ENCODE results near the gene IL17RA.

DNA sequence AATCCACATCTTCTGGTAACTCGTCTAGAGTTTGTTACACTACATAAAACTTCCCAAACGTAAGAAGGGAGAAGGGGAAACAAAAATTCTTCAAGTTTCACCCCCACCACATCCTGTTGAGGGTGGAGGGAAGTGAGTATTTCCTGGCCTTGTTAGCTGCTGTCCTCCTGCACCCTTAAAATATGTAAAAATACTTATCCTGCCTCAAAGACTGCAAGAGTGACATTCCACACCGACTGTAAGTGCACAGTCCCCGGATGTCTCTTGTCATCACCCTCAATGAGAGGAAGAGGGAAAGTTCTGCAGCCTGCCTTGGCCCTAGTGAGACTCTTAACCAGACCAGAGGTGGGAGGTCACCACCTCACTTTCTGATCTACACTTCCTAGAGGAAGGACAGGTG lies 33.1 kb downstream of the IL17RA start:
- TF ChIP-seq POLR2A (IDR thresholded peaks at IDR 0.05): no peak
- TF ChIP-seq, protein P1, sequence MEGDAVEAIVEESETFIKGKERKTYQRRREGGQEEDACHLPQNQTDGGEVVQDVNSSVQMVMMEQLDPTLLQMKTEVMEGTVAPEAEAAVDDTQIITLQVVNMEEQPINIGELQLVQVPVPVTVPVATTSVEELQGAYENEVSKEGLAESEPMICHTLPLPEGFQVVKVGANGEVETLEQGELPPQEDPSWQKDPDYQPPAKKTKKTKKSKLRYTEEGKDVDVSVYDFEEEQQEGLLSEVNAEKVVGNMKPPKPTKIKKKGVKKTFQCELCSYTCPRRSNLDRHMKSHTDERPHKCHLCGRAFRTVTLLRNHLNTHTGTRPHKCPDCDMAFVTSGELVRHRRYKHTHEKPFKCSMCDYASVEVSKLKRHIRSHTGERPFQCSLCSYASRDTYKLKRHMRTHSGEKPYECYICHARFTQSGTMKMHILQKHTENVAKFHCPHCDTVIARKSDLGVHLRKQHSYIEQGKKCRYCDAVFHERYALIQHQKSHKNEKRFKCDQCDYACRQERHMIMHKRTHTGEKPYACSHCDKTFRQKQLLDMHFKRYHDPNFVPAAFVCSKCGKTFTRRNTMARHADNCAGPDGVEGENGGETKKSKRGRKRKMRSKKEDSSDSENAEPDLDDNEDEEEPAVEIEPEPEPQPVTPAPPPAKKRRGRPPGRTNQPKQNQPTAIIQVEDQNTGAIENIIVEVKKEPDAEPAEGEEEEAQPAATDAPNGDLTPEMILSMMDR (IDR thresholded peaks at IDR 0.05): no peak
